ENCODE measurements around the gene AQP12B. TPM values are rescaled to one million over a fixed set of nuclear protein-coding genes. Genes with fewer than 3 reads are reported as not detected.
"Not testable (repeated sequence)": the region's sequence is repeated elsewhere in the genome, so short reads cannot be mapped to it uniquely, and the experiment has no call there.

The AQP12B gene
- total RNA-seq, 2 experiments from 2014 or later = not detected

DNA sequence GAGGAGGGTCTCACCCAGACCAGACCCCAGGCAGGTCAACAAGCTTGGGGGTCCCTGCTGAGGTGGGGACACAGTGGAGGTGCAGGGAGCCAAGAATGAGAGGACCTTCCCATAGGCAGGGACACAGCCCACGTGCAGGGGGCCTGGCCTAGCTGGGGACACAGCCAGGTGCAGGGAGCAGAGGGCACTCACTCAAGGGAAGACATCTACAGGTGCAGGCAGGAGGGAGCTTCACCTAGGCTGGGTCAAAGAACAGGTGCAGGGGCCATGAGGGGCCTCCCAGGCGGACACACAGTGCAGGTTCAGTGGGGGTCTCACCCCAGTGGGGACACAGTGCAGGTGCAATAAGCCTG, 8.4 kb upstream of the AQP12B start:
- CTCF ChIA-PET; H3K27me3 Mint-ChIP-seq (ENCODE audit: low read depth): not testable (repeated sequence)

DNA sequence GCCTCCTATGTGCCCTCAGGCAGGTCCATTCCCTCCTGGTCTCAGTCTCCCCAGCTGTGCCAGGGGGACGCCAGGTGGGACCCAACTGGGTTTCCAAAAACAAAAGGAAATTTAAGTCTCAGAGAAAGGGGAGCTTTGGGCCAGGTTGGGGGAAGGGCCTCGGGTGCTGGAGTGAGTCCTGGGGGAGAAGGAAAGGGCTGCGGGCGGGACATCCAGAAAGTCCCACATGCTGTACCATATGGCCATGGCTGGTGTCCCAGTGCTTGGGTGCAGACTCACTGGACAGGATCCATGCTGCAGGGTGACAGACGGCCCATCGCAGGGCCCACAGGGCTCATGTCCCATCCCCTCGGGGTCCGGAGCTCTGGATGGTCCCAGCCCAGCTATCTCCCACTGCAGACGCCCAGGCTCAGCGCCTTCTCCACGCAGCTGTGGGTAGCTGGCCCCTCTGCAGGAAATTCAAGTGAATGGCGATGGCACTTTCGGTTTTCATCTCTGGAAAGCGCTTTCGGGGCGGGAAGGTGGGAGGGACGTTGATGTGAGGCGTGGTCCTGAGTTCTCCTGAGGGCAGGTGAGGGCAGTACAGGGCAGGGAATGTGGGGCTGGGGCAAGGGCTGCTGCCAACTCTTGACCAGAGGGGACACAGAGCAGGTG, 7.9 kb upstream of the AQP12B start:
- not testable (repeated sequence) for H3K27me3 Mint-ChIP-seq (ENCODE audit: low read depth)

More for the DNA sequence above, 8.4 kb upstream of the AQP12B start:
- H3K4me3 Mint-ChIP-seq; H3K27ac Mint-ChIP-seq; H3K4me1 Mint-ChIP-seq (ENCODE audit: low read depth); H3K9me3 Mint-ChIP-seq; DNase-seq; H3K36me3 Mint-ChIP-seq (ENCODE audit: low read depth); intact Hi-C loops (cut with micrococcal nuclease): not testable (repeated sequence)

DNA sequence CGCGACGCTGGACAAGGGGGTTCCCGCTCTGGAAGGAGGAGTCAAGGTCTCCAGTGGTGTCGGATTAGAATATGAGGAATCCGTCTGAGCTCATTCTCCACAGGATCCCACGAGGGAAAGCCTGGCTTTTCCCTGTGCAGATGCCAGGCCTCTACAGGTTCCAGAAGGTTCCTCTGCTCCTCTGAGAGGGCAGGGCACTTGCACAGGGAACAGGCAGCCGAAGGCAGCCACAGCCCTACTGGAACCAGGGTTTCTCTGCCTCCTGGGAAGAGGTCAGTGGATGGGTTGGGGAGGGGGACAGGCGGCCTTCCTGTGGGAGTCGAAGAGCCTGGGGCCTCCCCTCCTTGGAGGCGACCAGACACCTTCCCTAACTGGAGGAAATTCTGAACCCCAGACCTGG, 7.3 kb upstream of the AQP12B start:
- Mint-ChIP-seq H3K27ac (no peak overlapping the region), H3K4me1 (ENCODE audit: low read depth) (peaks cover 1% of the 10 kb centered on the region), H3K27me3 (ENCODE audit: low read depth) (no peaks in the 10 kb centered on the region), H3K4me3 (no peak overlapping the region), H3K36me3 (ENCODE audit: low read depth) (no peaks in the 10 kb centered on the region), H3K9me3 (no peaks in the 10 kb centered on the region)
- intact Hi-C loops (cut with micrococcal nuclease) = no loop called here
- CTCF ChIA-PET = no interaction called here
- no peak for DNase-seq

More for the DNA sequence above, 7.9 kb upstream of the AQP12B start:
- H3K9me3 Mint-ChIP-seq; CTCF ChIA-PET; H3K4me3 Mint-ChIP-seq; DNase-seq; H3K4me1 Mint-ChIP-seq (ENCODE audit: low read depth); intact Hi-C loops (cut with micrococcal nuclease); H3K27ac Mint-ChIP-seq; H3K36me3 Mint-ChIP-seq (ENCODE audit: low read depth): not testable (repeated sequence)

DNA sequence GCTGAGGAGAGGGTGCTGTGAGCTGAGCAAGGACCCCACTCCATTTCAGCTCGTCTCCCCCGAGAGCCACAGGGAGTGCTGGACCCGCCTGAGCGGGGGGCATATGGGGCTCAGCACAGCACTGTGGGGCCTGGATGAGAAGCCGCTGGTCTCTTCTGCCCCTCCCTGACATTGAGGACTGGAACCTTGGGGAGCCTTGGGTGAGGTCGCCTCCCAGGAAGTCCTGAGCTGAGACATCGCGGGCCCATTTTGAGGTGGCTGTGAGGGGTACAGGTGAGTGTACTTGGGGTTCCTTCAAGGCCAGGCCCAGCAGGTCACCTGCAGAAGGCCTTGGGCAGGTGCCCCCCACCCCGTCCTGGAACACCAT, 5.9 kb upstream of the AQP12B start:
- intact Hi-C loops (cut with micrococcal nuclease) = no loop called here
- CTCF ChIA-PET = no interaction called here
- Mint-ChIP-seq H3K4me1 (ENCODE audit: low read depth) (peaks cover 3% of the 10 kb centered on the region), H3K36me3 (ENCODE audit: low read depth) (no peaks in the 10 kb centered on the region), H3K4me3 (no peak overlapping the region), H3K27ac (no peak overlapping the region), H3K27me3 (ENCODE audit: low read depth) (no peaks in the 10 kb centered on the region), H3K9me3 (no peaks in the 10 kb centered on the region)
- DNase-seq = no peak

DNA sequence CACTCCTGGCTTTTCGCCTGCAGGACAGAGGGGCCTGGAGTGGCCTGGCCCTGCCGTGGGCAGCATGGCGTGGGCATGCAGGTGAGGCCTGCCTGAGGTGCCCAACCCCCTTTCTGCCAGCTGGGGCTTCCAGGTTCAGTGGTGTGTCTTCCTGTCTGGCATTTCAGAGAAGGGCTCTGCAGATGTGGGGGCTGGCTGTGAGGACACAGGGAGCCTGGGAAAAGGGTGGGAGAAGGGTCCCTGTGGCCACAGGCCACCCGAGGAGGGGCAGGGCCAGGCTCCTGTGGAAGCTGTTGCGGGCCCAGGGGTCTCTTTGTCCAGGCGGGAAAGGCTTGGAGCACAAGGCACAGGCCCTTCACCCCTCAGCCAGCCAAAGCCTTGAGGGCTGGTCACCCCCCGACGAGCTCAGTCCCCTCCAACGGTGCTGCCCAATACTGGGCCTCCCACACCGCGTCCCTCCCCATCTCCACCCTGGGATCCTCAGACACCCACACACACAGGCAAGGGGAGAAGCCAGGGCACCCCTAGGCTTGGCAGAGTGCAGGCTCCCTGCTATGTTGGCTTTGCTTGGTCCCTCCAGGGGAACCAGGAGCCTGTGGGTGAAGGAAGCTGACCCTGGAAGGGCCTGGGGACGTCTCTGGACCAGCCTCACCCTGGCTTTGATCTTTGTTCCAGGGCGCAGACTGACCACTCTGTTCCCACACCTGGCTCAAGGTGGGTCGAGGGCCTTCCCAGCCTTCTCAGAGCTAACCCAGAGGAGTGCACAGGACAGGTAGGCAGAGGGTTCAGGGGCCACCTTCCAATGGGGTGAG, 5.3 kb upstream of the AQP12B start:
- H3K4me3 Mint-ChIP-seq = no peak overlapping the region
- no peaks in the 10 kb centered on the region for H3K36me3 Mint-ChIP-seq (ENCODE audit: low read depth)
- H3K4me1 Mint-ChIP-seq (ENCODE audit: low read depth) = peaks cover 5% of the 10 kb centered on the region
- CTCF ChIA-PET = no interaction called here
- no peaks in the 10 kb centered on the region for H3K9me3 Mint-ChIP-seq
- intact Hi-C loops (cut with micrococcal nuclease) = no loop called here
- H3K27me3 Mint-ChIP-seq (ENCODE audit: low read depth) = no peaks in the 10 kb centered on the region
- no peak for DNase-seq
- H3K27ac Mint-ChIP-seq = no peak overlapping the region

DNA sequence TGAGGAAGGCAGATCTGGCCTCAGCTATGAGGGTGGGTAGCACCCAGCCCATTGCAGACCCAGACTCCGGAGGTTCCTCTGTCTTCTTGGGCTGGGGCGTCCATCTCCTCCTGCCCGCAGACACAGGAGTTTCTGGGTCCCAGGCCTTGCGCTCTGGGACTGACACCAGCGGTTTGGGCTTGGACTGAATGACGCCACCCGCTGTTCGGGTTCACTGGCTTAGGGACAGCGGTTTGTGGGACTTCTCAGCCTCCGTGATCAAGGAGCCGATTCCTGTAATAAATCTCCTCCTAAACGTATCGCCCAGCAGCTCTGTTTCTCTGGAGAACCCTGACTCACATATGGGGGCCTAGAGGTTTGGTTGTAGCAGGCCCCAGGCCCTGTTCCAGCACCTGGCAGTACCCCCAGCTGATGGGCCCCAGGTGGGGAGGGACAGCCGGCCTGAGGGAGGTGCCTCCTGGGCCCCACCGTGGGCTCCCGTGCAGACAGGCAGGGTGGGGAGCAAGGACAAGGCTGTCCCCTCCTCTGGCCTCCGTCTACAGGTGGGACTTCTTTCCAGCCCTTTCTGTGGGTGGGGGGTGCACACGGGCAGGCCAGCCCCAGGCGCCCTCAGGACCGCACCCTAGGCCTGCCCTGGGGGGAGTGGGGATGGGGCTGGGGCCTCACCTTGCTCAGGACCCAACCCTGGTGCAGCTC, 4.5 kb upstream of the AQP12B start:
- H3K9me3 Mint-ChIP-seq = no peaks in the 10 kb centered on the region
- H3K27ac Mint-ChIP-seq = no peak overlapping the region
- no peaks in the 10 kb centered on the region for H3K36me3 Mint-ChIP-seq (ENCODE audit: low read depth)
- H3K27me3 Mint-ChIP-seq (ENCODE audit: low read depth) = no peaks in the 10 kb centered on the region
- intact Hi-C loops (cut with micrococcal nuclease) = no loop called here
- DNase-seq = no peak
- CTCF ChIA-PET = no interaction called here
- peaks cover 5% of the 10 kb centered on the region for H3K4me1 Mint-ChIP-seq (ENCODE audit: low read depth)
- H3K4me3 Mint-ChIP-seq = no peak overlapping the region

DNA sequence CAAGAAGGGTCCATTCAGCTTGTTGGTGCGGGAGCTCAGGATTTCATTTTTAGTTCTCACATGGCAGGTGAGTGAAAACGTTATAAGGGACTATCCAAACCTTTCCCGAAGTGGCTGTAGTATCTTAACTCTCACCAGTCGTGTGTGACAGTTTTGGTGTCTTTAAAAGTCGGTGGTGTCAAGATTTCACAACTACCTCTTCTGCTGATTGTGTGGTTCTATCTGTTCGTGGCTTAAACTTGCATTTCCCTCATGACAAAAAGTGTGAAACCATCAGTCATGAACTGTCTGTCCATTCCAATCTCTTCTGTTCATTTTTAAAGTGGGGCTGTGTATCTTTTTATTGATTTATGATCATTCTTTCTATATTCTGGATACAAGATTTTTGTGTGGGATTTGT, 3.8 kb upstream of the AQP12B start:
- H3K27ac Mint-ChIP-seq = no peak overlapping the region
- intact Hi-C loops (cut with micrococcal nuclease) = no loop called here
- CTCF ChIA-PET = interaction anchor here (0.9 kb wide), 1 partner anchor 173 kb away, joined by 3 read pairs; no protein-coding TSS in a partner anchor
- H3K36me3 Mint-ChIP-seq (ENCODE audit: low read depth) = no peaks in the 10 kb centered on the region
- H3K4me3 Mint-ChIP-seq = no peak overlapping the region
- no peaks in the 10 kb centered on the region for H3K9me3 Mint-ChIP-seq
- H3K4me1 Mint-ChIP-seq (ENCODE audit: low read depth) = peaks cover 5% of the 10 kb centered on the region
- no peaks in the 10 kb centered on the region for H3K27me3 Mint-ChIP-seq (ENCODE audit: low read depth)
- DNase-seq = no peak

DNA sequence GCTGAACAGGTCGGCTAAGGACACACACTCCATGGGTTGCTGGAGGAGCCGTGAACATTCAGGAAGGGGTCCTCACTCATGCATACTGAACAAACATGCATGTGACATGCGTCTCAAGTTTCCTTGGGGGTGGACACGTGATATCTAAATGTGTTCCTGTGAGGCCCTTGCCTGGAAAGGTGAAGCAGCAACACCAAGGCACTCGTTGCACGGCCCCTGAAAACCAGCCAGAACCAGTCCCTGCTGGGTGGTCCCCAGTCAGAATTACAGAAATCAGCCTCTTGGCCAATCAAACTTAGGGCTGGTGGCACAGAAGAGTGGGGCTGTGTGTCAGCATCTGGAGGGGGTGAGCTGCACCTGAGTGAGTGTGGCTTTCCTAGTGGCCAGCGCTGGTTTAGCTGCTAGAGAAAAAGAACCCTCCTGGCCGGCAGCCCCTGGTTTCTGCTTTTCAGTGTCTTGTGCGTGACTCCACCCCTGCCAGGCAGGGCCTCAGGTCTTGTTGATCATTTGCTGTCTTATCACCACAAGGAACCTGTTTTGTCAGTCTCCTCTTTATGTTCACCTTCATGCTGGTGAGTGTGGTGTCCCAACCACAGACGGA, 3.2 kb upstream of the AQP12B start:
- CTCF ChIA-PET = interaction anchor here (0.9 kb wide), 1 partner anchor 172 kb away, joined by 3 read pairs; no protein-coding TSS in a partner anchor
- Mint-ChIP-seq H3K27ac (no peak overlapping the region), H3K36me3 (ENCODE audit: low read depth) (no peaks in the 10 kb centered on the region), H3K4me3 (no peak overlapping the region), H3K9me3 (no peaks in the 10 kb centered on the region), H3K4me1 (ENCODE audit: low read depth) (peaks cover 5% of the 10 kb centered on the region), H3K27me3 (ENCODE audit: low read depth) (no peaks in the 10 kb centered on the region)
- intact Hi-C loops (cut with micrococcal nuclease) = no loop called here
- no peak for DNase-seq

DNA sequence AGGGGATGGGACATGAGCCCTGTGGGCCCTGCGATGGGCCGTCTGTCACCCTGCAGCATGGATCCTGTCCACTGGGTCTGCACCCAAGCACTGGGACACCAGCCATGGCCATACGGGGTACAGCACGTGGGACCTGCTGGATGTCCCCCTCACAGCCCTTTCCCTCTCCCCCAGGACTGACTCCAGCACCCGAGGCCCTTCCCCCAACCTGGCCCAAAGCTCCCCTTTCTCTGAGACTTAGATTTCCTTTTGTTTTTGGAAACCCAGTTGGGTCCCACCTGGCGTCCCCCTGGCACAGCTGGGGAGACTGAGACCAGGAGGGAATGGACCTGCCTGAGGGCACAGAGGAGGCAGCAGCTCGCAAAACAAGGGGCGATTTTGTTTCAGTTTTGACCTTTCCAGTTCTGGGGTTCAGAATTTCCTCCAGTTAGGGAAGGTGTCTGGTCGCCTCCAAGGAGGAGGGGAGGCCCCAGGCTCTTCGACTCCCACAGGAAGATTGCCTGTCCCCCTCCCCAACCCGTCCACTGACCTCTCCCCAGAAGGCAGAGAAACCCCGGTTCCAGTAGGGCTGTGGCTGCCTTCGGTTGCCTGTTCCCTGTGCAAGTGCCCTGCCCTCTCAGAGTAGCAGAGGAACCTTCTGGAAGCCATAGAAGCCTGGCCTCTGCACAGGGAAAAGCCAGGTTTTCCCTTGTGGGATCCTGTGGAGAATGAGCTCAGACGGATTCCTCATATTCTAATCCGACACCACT, 1.5 kb upstream of the AQP12B start:
- H3K27me3 Mint-ChIP-seq (ENCODE audit: low read depth); intact Hi-C loops (cut with micrococcal nuclease); H3K4me1 Mint-ChIP-seq (ENCODE audit: low read depth); CTCF ChIA-PET; H3K9me3 Mint-ChIP-seq; H3K27ac Mint-ChIP-seq; H3K36me3 Mint-ChIP-seq (ENCODE audit: low read depth); H3K4me3 Mint-ChIP-seq; DNase-seq: not testable (repeated sequence)

DNA sequence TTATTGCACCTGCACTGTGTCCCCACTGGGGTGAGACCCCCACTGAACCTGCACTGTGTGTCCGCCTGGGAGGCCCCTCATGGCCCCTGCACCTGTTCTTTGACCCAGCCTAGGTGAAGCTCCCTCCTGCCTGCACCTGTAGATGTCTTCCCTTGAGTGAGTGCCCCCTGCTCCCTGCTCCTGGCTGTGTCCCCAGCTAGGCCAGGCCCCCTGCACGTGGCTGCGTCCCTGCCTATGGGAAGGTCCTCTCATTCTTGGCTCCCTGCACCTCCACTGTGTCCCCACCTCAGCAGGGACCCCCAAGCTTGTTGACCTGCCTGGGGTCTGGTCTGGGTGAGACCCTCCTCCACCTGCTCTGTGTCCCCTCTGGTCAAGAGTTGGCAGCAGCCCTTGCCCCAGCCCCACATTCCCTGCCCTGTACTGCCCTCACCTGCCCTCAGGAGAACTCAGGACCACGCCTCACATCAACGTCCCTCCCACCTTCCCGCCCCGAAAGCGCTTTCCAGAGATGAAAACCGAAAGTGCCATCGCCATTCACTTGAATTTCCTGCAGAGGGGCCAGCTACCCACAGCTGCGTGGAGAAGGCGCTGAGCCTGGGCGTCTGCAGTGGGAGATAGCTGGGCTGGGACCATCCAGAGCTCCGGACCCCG, 769 bp upstream of the AQP12B start:
- H3K9me3 Mint-ChIP-seq; H3K27ac Mint-ChIP-seq; H3K27me3 Mint-ChIP-seq (ENCODE audit: low read depth); H3K4me1 Mint-ChIP-seq (ENCODE audit: low read depth); intact Hi-C loops (cut with micrococcal nuclease); H3K36me3 Mint-ChIP-seq (ENCODE audit: low read depth); DNase-seq; CTCF ChIA-PET; H3K4me3 Mint-ChIP-seq: not testable (repeated sequence)

DNA sequence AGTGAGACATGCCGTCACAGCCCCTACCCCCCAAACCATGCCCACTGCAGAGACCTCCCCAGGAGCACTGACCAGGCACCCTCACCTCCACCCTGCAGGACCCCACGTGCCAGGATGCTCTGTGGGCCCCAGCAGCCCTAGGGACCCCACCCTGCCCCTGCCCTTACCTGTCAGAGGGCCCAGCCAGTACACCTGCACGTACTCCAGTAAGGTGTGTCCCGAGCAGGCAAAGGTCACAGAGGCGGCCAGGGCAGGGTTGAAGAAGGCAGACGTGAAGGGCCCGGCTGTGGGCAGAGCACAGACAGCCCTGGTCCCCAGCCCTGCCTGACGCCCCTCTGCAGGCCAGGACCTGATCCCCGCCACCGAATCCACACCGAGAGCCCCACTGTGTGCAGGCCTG, 2.5 kb downstream of the AQP12B start:
- H3K27me3 Mint-ChIP-seq (ENCODE audit: low read depth); intact Hi-C loops (cut with micrococcal nuclease); H3K9me3 Mint-ChIP-seq; H3K27ac Mint-ChIP-seq; H3K4me1 Mint-ChIP-seq (ENCODE audit: low read depth); DNase-seq; CTCF ChIA-PET; H3K4me3 Mint-ChIP-seq; H3K36me3 Mint-ChIP-seq (ENCODE audit: low read depth): not testable (repeated sequence)

DNA sequence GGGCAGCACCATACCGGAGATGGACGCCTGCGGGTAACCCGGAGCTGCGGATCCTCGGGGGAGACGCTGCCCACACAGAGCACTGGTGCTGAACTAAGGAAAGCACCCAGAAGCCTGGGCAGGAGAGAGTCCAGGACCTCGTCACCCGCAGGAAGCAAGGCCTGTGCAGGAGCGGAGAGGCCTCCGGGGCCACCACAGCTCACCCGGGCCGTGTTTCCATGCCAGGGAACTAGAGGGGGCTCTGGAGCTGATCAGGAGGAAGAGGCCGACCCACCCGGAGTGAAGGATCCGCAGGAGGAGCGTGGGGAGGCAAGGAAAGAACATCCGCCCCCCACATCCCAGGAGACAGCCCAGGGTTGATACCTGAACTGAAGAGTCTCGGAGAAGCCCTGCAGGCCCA, 3.8 kb downstream of the AQP12B start:
- H3K4me3 Mint-ChIP-seq; CTCF ChIA-PET; H3K4me1 Mint-ChIP-seq (ENCODE audit: low read depth); H3K27me3 Mint-ChIP-seq (ENCODE audit: low read depth); H3K36me3 Mint-ChIP-seq (ENCODE audit: low read depth); H3K9me3 Mint-ChIP-seq; H3K27ac Mint-ChIP-seq; intact Hi-C loops (cut with micrococcal nuclease); DNase-seq: not testable (repeated sequence)

Data from activated naive CD4-positive, alpha-beta T cell treated with anti-CD3 and anti-CD28 coated beads for 36 hours (primary cell).